GM18505 (cell line): ENCODE results near the gene PLCH2.

Experiments
- ATAC-seq: cut with Tn5 transposase; IDR thresholded peaks from one replicate; pipeline ENCODE4 v1.9.1; 2021; ENCODE audit not compliant: unreplicated experiment
- POLR2A ChIP-seq: IDR thresholded peaks from 4 replicates; pipeline ENCODE4 v1.6.1; 2011; ENCODE audit warnings: borderline replicate concordance; ENCODE audit not compliant: insufficient read depth, insufficient read length; ENCODE audit errors: extremely low read depth

Gene PLCH2

DNA sequence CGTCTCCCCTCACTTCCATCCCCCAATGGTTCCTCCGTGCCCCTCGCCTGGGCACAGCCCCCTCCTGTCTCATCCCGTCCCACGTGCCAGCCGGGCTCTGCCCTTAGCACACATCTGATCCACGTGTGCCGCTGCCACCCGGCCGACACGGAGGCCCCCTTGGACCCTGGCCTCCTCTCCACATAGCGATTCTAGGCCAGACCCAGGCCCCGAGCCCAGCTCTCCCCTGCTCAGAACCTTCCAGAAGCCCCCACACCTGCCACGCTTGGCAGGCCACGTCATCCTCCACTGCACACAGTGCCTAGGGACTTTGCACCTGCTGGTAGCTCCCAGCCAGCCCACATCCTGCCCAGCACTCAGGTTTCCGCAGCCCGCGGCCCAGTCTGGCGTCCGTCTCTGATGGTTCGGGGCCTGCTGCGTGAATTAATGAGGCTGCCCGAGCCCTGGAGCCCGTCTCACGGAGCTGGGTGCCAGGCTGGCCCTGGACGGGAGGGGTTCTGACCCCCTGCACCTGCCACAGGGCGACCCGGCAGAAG, 20.1 kb downstream of the PLCH2 start:
- no peak for ATAC-seq
- TF ChIP-seq POLR2A: no peak

DNA sequence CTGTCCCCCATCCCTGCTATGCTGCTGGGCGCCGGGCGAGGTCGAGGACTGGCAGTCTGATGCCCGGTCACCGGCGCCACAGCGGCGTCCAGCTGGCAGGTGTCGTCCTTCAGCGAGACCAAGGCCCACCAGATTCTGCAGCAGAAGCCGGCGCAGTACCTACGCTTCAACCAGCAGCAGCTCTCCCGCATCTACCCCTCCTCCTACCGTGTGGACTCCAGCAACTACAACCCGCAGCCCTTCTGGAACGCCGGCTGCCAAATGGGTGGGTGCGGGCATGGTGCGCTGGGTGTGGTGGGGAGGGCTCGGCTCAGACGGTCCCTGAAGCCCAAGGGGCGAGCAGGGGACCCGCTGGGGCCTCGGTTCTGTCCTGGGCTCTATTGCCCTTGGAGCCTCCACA, 20.7 kb downstream of the PLCH2 start:
- TF ChIP-seq POLR2A: no peak
- no peak for ATAC-seq

DNA sequence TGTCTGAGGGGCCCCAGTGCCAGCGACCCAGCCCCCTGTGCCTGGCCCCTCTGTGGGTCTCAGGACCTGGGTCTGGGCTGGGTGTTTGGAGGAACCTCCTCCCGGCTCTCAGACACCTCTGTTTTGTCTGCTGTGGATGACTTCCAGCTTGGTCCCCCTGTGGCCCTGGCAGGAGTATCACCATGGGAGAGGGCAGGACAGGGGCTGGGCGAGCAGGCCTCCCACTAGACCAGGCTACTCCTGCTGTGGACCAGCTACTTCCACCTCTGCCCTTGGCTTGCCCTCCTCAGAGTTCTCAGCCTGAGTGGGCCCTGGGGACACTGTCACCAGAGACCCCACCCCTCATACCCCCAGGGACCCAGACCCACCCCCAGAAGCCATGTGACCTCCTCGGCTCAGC, 21.8 kb downstream of the PLCH2 start:
- ATAC-seq: no peak
- no peak for TF ChIP-seq POLR2A

DNA sequence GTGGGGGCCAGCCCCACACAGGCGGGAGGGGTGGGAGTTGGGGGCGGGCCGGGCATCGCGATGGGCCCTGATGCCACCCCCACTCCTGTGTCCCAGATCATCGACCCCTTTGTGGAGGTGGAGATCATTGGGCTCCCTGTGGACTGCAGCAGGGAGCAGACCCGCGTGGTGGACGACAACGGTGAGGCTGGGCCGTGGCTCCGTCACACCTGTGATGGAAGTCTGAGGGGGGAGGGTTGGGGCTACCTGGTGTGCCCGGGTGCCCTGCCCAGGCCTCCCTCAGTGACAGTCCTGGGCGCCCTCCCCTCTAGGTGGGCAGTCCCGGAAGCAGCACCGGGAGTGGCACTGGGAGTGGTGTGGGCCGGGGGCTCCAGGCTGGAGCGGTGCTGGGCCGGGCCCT, 22.6 kb downstream of the PLCH2 start:
- TF ChIP-seq POLR2A: no peak
- ATAC-seq: no peak

DNA sequence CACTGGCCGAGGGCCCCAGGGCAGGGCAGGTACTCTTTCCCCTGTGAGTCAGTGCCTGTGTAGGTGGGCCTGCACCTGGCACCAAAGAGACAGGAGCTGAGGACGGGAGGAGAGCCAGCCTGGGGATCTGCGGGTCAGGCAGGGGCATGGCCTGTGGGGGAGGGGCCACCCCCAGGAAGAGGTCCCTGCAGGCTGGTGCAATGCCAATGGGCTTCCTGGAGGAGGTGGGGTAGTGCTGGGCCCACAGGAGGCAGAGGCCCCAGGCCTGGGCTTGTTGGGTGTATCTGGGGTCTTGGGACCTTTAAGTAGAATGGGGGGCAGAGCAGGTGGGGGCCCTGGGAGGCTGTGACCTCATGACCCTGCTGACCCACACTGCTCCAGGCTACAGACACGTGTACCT, 23.2 kb downstream of the PLCH2 start:
- no peak for ATAC-seq
- no peak for TF ChIP-seq POLR2A

DNA sequence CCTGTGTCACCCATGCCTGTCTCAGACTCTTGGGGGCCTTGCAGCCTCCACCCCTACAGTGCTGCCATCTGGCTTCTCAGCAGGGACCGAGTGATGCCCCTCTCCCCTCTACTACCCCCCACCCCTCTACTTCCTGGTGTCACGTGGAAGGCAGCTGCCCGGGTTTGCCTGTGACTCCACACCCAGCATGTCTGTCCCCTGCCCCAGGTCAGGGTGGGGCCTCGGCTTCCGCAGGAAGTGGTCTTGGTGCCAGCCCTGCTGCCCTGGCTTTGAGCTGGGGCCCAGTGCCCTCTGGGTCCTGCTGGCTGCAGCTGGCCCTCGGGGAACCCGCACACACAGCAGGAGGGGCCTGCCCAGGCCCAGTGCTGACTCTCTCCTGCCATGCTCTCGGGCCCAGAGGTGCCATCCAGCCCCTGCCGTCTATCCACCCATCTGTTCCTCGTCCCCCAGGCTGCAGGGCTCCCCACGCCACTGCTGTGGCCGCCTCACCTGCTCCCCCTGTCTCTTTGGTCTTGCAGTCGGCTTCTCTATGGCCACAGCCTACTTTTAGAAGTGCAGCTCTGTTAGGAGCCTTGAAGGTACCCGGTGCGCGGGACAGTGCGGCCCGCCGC, 24.0 kb downstream of the PLCH2 start:
- no peak for ATAC-seq

DNA sequence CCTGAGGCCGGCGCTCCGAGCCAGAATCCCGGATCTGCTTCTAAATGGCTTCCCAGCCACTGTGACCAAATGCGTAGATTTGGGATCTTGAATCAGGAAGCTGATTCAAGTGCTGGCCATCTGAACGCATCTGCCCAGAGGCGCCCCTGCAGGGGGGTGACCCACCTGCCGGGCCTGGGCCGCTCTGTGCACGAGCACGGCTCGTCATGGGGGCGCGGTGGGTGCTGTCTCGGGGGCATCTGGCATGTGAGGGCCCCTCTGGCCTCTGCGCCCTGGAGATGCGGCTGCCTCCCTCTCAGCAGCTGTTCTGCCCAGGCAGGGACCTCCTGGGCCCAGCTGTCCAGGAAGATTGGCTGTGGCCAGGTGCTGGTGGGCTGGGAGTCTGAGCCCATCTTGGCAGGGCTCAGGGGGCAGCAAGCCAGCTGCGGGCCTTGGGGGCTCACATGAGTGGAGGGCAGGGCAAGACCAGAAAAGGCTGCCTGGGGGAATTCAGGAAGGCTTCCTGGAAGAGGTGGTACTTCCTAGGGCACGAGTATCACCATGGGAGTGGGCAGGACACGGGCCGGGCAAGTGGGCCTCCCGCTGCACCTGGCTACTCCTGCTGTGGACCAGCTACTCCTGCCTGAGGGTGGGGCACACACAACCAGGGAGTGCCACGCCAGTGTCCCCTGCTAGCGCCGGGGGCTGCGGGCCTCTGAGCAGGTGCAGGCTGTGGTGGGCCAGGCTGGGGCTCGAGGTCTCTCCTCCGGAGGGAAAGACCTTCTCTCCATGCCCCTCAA, 25.1 kb downstream of the PLCH2 start:
- ATAC-seq: no peak
- no peak for TF ChIP-seq POLR2A

More for the DNA sequence above, 24.0 kb downstream of the PLCH2 start:
- no peak for TF ChIP-seq POLR2A

DNA sequence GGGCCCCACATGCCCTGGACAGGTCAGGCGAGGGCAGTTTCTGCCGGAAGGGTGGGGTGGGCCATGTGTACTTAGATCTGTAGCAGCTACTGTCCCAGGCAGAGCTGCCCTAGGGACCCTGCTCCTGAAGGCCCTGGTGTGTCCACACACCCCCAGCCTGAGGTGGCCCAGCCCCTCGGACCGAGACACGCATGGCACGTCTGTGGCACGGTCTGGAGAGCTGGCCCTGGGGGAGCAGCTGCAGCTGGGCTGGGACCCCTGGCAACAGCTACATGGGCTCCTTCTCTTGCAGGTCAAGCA, 25.7 kb downstream of the PLCH2 start:
- no peak for ATAC-seq

DNA sequence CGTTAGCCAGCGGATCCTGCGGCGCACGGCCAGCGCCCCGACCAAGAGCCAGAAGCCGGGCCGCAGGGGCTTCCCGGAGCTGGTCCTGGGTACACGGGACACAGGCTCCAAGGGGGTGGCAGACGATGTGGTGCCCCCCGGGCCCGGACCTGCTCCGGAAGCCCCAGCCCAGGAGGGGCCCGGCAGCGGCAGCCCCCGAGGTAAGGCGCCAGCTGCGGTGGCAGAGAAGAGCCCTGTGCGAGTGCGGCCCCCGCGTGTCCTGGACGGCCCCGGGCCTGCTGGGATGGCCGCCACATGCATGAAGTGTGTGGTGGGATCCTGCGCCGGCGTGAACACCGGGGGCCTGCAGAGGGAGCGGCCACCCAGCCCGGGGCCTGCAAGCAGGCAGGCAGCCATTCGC, 26.1 kb downstream of the PLCH2 start:
- no peak for TF ChIP-seq POLR2A

More for the DNA sequence above, 25.7 kb downstream of the PLCH2 start:
- TF ChIP-seq POLR2A: no peak

DNA sequence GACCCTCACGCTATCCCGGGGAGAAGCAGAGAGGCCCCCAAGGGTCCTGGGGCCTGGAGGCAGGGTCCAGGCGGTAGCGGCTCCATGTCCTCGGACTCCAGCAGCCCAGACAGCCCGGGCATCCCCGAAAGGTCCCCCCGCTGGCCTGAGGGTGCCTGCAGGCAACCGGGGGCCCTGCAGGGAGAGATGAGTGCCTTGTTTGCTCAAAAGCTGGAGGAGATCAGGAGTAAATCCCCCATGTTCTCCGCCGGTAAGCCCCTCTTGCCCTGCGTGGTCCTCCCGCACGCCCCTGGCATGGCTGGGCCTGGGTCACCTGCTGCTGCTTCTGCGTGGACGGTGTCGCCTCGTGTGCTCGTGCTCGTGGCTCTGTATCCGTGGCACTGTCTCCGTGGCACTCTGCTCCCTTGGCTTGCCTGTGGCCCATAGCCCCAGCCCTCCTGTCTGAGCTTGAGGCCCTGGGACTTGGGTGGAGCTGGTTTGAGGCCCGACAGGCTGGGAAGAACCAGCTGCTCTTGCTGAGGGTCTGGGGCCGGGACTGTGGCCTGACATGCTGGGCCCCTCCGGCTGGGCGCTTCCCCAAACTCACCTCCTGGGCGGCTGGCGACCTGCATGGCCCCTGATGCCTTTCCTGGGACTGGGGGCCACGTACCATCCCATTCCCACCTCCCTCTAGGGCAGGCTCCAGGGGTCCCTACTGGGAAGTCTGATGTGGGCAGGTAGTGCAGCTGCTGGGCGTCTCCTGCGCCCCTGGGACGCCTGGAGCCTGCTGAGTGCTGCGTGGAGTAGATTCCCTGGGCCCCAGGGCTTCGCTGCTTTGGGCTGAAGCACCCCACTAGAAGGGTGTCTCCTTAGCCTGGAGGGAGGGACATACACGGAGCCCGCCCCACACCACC, 26.8 kb downstream of the PLCH2 start:
- no peak for ATAC-seq
- no peak for TF ChIP-seq POLR2A

More for the DNA sequence above, 26.1 kb downstream of the PLCH2 start:
- ATAC-seq: no peak

DNA sequence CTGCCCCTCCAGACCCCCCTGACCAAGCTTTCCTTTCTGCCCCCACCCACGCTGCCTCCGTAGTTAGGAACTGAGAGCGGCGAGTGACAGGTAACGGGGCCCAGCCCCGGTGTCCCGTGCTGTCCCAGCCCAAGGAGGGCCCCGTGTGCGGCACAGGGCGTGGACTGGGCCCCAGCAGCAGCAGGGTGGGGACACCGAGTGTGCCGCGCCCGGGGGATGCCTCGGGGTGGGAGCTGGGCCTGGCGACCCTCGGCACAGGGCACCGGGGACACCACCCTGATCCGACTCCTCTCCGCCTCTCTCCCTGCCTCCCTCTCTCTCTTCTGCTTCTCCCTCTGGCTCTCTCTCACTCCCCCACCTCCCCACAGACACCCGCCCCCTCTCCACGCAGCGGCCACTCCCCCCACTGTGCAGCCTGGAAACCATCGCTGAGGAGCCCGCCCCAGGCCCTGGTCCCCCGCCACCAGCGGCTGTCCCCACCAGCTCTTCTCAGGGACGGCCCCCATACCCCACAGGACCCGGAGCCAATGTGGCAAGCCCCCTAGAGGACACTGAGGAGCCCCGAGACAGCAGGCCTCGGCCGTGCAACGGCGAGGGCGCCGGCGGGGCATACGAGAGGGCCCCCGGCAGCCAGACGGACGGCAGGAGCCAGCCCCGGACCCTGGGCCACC, 27.6 kb downstream of the PLCH2 start:
- no peak for TF ChIP-seq POLR2A
- ATAC-seq: no peak

DNA sequence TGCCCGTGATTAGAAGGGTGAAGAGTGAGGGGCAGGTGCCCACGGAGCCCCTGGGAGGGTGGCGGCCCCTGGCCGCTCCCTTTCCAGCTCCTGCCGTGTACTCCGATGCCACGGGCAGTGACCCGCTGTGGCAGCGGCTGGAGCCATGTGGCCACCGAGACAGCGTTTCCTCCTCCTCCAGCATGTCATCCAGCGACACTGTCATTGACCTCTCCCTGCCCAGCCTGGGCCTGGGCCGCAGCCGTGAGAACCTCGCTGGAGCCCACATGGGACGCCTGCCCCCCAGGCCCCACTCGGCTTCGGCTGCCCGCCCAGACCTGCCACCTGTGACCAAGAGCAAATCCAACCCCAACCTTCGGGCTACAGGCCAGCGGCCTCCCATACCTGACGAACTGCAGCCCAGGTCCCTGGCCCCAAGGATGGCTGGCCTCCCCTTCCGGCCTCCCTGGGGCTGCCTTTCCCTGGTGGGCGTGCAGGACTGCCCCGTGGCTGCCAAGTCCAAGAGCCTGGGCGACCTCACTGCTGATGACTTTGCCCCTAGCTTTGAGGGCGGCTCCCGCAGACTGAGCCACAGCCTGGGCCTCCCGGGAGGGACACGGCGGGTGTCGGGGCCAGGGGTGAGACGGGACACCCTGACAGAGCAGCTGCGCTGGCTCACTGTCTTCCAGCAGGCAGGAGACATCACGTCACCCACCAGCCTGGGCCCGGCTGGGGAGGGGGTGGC, 28.3 kb downstream of the PLCH2 start:
- no peak for TF ChIP-seq POLR2A
- no peak for ATAC-seq
